Adrenal gland (tissue), 5 donors: ENCODE measurements around the gene ZNF770.
"Not testable (repeated sequence)": the region's sequence is repeated elsewhere in the genome, so short reads cannot be mapped to it uniquely, and the experiment has no call there.

Source experiments
- CTCF ChIP-seq, 6 experiments: fragments of 450-650 bp in 4 of 6; fragments of 200-600 bp in 2 of 6; sonication (generic) in 1 of 6; IDR thresholded peaks; 1 replicate in 5 of 6; 2 replicates in 1 of 6; pipeline versions ENCODE4 v1.5.1 to v1.8.0; 2016 to 2021; ENCODE audit warnings: antibody characterized with exemption in 6 of 6, mild to moderate bottlenecking in 2 of 6, moderate library complexity in 1 of 6
- POLR2A ChIP-seq, 2 donors: fragments of 450-650 bp; IDR thresholded peaks; one replicate each; pipeline ENCODE4 v1.6.1; 2017; ENCODE audit warnings: antibody characterized with exemption in 2 of 2, mild to moderate bottlenecking in 2 of 2, moderate library complexity in 1 of 2
- donor health status: DM: no; HTN: no; CAD: no.

GRCh38 chr15:34970098-34970643 lies 17.9 kb downstream of the ZNF770 start:
- not testable (repeated sequence) for TF ChIP-seq CTCF, POLR2A (IDR thresholded peaks at IDR 0.05)
